HEK293 (cell line): ENCODE results near the gene SAMD4B.

Experiments
- REST ChIP-seq: fragments of 450-650 bp; formaldehyde crosslinking; IDR thresholded peaks from 2 replicates; pipeline ENCODE4 v1.5.1; 2016; ENCODE audit warnings: missing biosample characterization, missing genetic modification characterization
- ZFP37 ChIP-seq: fragments of 450-650 bp; formaldehyde crosslinking; IDR thresholded peaks from 2 replicates; pipeline ENCODE4 v1.5.1; 2016; ENCODE audit warnings: missing biosample characterization, missing genetic modification characterization
- ZNF10 ChIP-seq: fragments of 450-650 bp; formaldehyde crosslinking; IDR thresholded peaks from 2 replicates; pipeline ENCODE4 v1.5.1; 2017; ENCODE audit warnings: missing biosample characterization, missing genetic modification characterization
- ZNF138 ChIP-seq: fragments of 450-650 bp; formaldehyde crosslinking; IDR thresholded peaks from 2 replicates; pipeline ENCODE4 v1.5.1; 2016; ENCODE audit warnings: missing biosample characterization, missing genetic modification characterization, borderline replicate concordance
- ZNF174 ChIP-seq: fragments of 450-650 bp; formaldehyde crosslinking; IDR thresholded peaks from 2 replicates; pipeline ENCODE4 v1.5.0; 2017; ENCODE audit warnings: missing biosample characterization, mild to moderate bottlenecking, missing genetic modification characterization
- ZNF280C ChIP-seq: fragments of 450-650 bp; formaldehyde crosslinking; IDR thresholded peaks from 2 replicates; pipeline ENCODE4 v1.5.1; 2016; ENCODE audit warnings: missing biosample characterization, missing genetic modification characterization
- ZNF404 ChIP-seq: fragments of 450-650 bp; formaldehyde crosslinking; IDR thresholded peaks from 2 replicates; pipeline ENCODE4 v1.5.1; 2017; ENCODE audit warnings: missing biosample characterization, missing genetic modification characterization
- ZNF518A ChIP-seq: fragments of 450-650 bp; formaldehyde crosslinking; conservative IDR thresholded peaks from 2 replicates; pipeline ENCODE4 v1.5.1; 2016; ENCODE audit warnings: low read depth, missing biosample characterization, missing genetic modification characterization
- ZNF521 ChIP-seq: fragments of 450-650 bp; formaldehyde crosslinking; IDR thresholded peaks from 2 replicates; pipeline ENCODE4 v1.5.1; 2017; ENCODE audit warnings: missing biosample characterization, mild to moderate bottlenecking, missing genetic modification characterization
- ZNF558 ChIP-seq: fragments of 450-650 bp; formaldehyde crosslinking; IDR thresholded peaks from 2 replicates; pipeline ENCODE4 v1.5.1; 2016; ENCODE audit warnings: missing biosample characterization, missing genetic modification characterization
- ZNF639 ChIP-seq: fragments of 450-650 bp; formaldehyde crosslinking; IDR thresholded peaks from 2 replicates; pipeline ENCODE4 v1.5.1; 2016; ENCODE audit warnings: missing biosample characterization, missing genetic modification characterization
- ZNF660 ChIP-seq: fragments of 450-650 bp; IDR thresholded peaks from 2 replicates; pipeline ENCODE4 v1.5.1; 2018; ENCODE audit warnings: missing biosample characterization, mild to moderate bottlenecking, missing genetic modification characterization
- ZNF707 ChIP-seq: fragments of 450-650 bp; formaldehyde crosslinking; IDR thresholded peaks from 2 replicates; pipeline ENCODE4 v1.5.1; 2016; ENCODE audit warnings: missing biosample characterization, missing genetic modification characterization
- ZSCAN23 ChIP-seq: fragments of 450-650 bp; formaldehyde crosslinking; IDR thresholded peaks from 2 replicates; pipeline ENCODE4 v1.5.1; 2016; ENCODE audit warnings: missing biosample characterization, missing genetic modification characterization
- ZSCAN30 ChIP-seq: fragments of 450-650 bp; IDR thresholded peaks from 2 replicates; pipeline ENCODE4 v1.5.1; 2018; ENCODE audit warnings: missing biosample characterization, mild to moderate bottlenecking, missing genetic modification characterization, moderate library complexity
- TF ChIP-seq, protein P1 (sequence below): fragments of 450-650 bp; formaldehyde crosslinking; IDR thresholded peaks from 2 replicates; pipeline ENCODE4 v1.5.1; 2017; ENCODE audit warnings: missing biosample characterization, missing genetic modification characterization
- TF ChIP-seq, protein P2 (sequence below): fragments of 450-650 bp; formaldehyde crosslinking; IDR thresholded peaks from 2 replicates; pipeline ENCODE4 v1.5.1; 2017; ENCODE audit warnings: missing biosample characterization, missing genetic modification characterization
- TF ChIP-seq, protein P3 (sequence below): fragments of 450-650 bp; formaldehyde crosslinking; IDR thresholded peaks from 2 replicates; pipeline ENCODE4 v1.5.1; 2016; ENCODE audit warnings: missing biosample characterization, missing genetic modification characterization

The SAMD4B gene

GRCh38 chr19:39412100-39412866 is 70.1 kb downstream of the SAMD4B start, which contains the start of gene PLEKHG2 (continued):
- TF ChIP-seq ZNF639 (tag by site-specific recombination) (peak; percentile 98), ZSCAN30 (tag by site-specific recombination) (peak; percentile 97), ZNF10 (tag by site-specific recombination) (peak; percentile 75), ZNF521 (tag by site-specific recombination) (no peak), ZSCAN23 (tag by site-specific recombination) (peak; percentile 95), ZFP37 (peak; percentile 88), ZNF518A (tag by site-specific recombination) (peak; percentile 50; the same call in 1 of the 2 replicates), REST (tag by site-specific recombination) (no peak; the same call in 1 of the 2 replicates), ZNF280C (no peak), ZNF138 (no peak), ZNF660 (tag by site-specific recombination) (peak; percentile 89), ZNF558 (tag by site-specific recombination) (peak; percentile 95), ZNF174 (tag by site-specific recombination) (no peak), ZNF404 (tag by site-specific recombination) (no peak), ZNF707 (tag by site-specific recombination) (no peak)
- TF ChIP-seq, protein P1, sequence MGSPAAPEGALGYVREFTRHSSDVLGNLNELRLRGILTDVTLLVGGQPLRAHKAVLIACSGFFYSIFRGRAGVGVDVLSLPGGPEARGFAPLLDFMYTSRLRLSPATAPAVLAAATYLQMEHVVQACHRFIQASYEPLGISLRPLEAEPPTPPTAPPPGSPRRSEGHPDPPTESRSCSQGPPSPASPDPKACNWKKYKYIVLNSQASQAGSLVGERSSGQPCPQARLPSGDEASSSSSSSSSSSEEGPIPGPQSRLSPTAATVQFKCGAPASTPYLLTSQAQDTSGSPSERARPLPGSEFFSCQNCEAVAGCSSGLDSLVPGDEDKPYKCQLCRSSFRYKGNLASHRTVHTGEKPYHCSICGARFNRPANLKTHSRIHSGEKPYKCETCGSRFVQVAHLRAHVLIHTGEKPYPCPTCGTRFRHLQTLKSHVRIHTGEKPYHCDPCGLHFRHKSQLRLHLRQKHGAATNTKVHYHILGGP (tag by site-specific recombination), result no peak
- TF ChIP-seq, protein P2, sequence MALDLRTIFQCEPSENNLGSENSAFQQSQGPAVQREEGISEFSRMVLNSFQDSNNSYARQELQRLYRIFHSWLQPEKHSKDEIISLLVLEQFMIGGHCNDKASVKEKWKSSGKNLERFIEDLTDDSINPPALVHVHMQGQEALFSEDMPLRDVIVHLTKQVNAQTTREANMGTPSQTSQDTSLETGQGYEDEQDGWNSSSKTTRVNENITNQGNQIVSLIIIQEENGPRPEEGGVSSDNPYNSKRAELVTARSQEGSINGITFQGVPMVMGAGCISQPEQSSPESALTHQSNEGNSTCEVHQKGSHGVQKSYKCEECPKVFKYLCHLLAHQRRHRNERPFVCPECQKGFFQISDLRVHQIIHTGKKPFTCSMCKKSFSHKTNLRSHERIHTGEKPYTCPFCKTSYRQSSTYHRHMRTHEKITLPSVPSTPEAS (tag by site-specific recombination), result peak; percentile 75
- TF ChIP-seq, protein P3, sequence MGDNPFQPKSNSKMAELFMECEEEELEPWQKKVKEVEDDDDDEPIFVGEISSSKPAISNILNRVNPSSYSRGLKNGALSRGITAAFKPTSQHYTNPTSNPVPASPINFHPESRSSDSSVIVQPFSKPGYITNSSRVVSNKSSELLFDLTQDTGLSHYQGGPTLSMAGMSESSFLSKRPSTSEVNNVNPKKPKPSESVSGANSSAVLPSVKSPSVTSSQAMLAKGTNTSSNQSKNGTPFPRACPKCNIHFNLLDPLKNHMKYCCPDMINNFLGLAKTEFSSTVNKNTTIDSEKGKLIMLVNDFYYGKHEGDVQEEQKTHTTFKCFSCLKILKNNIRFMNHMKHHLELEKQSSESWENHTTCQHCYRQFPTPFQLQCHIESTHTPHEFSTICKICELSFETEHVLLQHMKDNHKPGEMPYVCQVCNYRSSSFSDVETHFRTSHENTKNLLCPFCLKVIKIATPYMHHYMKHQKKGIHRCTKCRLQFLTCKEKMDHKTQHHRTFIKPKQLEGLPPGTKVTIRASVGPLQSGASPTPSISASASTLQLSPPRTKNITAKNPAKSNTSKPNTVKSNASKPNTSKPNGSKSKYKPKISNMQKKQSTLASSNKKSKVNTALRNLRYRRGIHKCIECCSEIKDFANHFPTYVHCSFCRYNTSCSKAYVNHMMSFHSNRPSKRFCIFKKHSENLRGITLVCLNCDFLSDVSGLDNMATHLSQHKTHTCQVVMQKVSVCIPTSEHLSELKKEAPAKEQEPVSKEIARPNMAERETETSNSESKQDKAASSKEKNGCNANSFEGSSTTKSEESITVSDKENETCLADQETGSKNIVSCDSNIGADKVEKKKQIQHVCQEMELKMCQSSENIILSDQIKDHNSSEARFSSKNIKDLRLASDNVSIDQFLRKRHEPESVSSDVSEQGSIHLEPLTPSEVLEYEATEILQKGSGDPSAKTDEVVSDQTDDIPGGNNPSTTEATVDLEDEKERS (tag by site-specific recombination), result 0 out of 2 replicates have a peak, but pooled peaks have one; percentile 80
